GM12878 (cell line): Measurements from ENCODE around the gene UCP1. TPM values are rescaled to one million over a fixed set of nuclear protein-coding genes. Genes with fewer than 3 reads are reported as not detected.
A peak's percentile ranks its signal among the peaks of the same experiment; 100 is the strongest.

Experiments used
- ATAC-seq: fragments of 200-7000 bp; cut with Tn5 transposase; 3 replicates; pipeline ENCODE4 v1.9.1; 2020; ENCODE audit warnings: mild to moderate bottlenecking, moderate library complexity
- BruUV-seq: library from RNA; stranded (reverse); fragments of 400-500 nt; replicated peaks from 2 replicates; lab custom pipeline; 2021; lab: Mats Ljungman, UMichigan
- CTCF ChIA-PET: fragments of 300-600 bp; sonication (Branson Sonifier 250); formaldehyde crosslinking; extraction: SDS; loops from one replicate; lab custom pipeline; 2021; ENCODE audit warnings: inconsistent platforms; lab: Yijun Ruan, JAX
- POLR2A ChIA-PET: fragments of 350-600 bp; formaldehyde crosslinking; extraction: SDS; loops from one replicate; lab custom pipeline; 2021; ENCODE audit warnings: inconsistent platforms; lab: Charles Lee
- RAD21 ChIA-PET: fragments of 300-600 bp; sonication (Branson Sonifier 250); formaldehyde crosslinking; loops from one replicate; lab custom pipeline; 2023; ENCODE audit warnings: antibody characterized with exemption; ENCODE audit not compliant: unreplicated experiment; lab: Charles Lee
- SMC1A ChIA-PET: fragments of 300-600 bp; sonication (Branson Sonifier 250); formaldehyde crosslinking; loops from one replicate; lab custom pipeline; 2023; ENCODE audit not compliant: unreplicated experiment, uncharacterized antibody; lab: Charles Lee
- DNase-seq: peaks from one replicate; pipeline ENCODE4 v3.0.0-alpha.2; 2011; ENCODE audit warnings: low read depth, low spot score
- FAIRE-seq: peaks from 3 replicates; lab custom pipeline; 2011; peaks lifted over from hg19 to GRCh38; lab: Jason Lieb, UNC
- H2AFZ ChIP-seq: 2 replicates; pipeline ENCODE4 v1.6.0; 2011; ENCODE audit warnings: low read depth, low read length, control low read depth; ENCODE audit not compliant: control insufficient read depth
- H3K27ac ChIP-seq: 2 replicates; pipeline ENCODE4 v1.5.1; 2011; ENCODE audit warnings: control low read depth; ENCODE audit not compliant: control insufficient read depth, insufficient read depth
- H3K27me3 ChIP-seq, 2 experiments: replicated peaks in 1 of 2; 2 replicates each; pipeline versions ENCODE4 v1.6.0 to v1.6.1; 2011; ENCODE audit warnings: low read length in 1 of 2; ENCODE audit not compliant: control insufficient read depth in 2 of 2, insufficient read depth in 2 of 2
- H3K36me3 ChIP-seq, 2 experiments: 2 replicates each; pipeline ENCODE4 v1.5.1; 2011; ENCODE audit warnings: low read length in 1 of 2; ENCODE audit not compliant: control insufficient read depth in 2 of 2, insufficient read depth in 2 of 2
- H3K4me1 ChIP-seq: 2 replicates; pipeline ENCODE4 v1.6.1; 2011; ENCODE audit warnings: mild to moderate bottlenecking, low read length, moderate library complexity, mixed read lengths; ENCODE audit not compliant: control insufficient read depth, insufficient read depth
- H3K4me2 ChIP-seq: 2 replicates; pipeline ENCODE4 v1.6.0; 2011; ENCODE audit warnings: control low read depth; ENCODE audit not compliant: control insufficient read depth, insufficient read depth
- H3K4me3 ChIP-seq: fragments of 200-600 bp; sonication (generic); 2 replicates; pipeline ENCODE4 v1.5.1; 2016
- H3K79me2 ChIP-seq: 2 replicates; pipeline ENCODE4 v1.6.0; 2011; ENCODE audit warnings: low read length; ENCODE audit not compliant: control insufficient read depth, insufficient read depth
- H3K9ac ChIP-seq: 2 replicates; pipeline ENCODE4 v1.8.0; 2011; ENCODE audit warnings: low read length, control low read depth, mixed read lengths; ENCODE audit not compliant: control insufficient read depth, insufficient read depth
- H3K9me3 ChIP-seq: replicated peaks from 3 replicates; pipeline ENCODE4 v1.5.1; 2011; ENCODE audit warnings: mild to moderate bottlenecking, low read length; ENCODE audit not compliant: control insufficient read depth, insufficient read depth
- H4K20me1 ChIP-seq: 2 replicates; pipeline ENCODE4 v1.6.0; 2011; ENCODE audit not compliant: control insufficient read depth, insufficient read depth
- BCL11A ChIP-seq: IDR thresholded peaks from 2 replicates; pipeline ENCODE4 v1.6.1; 2011; ENCODE audit warnings: low read depth, low read length
- CEBPB ChIP-seq, 2 experiments: fragments of 150-350 bp in 1 of 2; IDR thresholded peaks; 2 replicates each; pipeline ENCODE4 v1.6.1; 2012 to 2014; ENCODE audit warnings: low read depth in 2 of 2, low read length in 2 of 2, borderline replicate concordance in 1 of 2, inconsistent platforms in 1 of 2
- CREB1 ChIP-seq: IDR thresholded peaks from 2 replicates; pipeline ENCODE4 v1.6.1; 2012; ENCODE audit warnings: low read depth, mild to moderate bottlenecking, inconsistent platforms
- FOS ChIP-seq: IDR thresholded peaks from 3 replicates; pipeline ENCODE4 v1.6.1; 2011; ENCODE audit warnings: borderline replicate concordance; ENCODE audit not compliant: insufficient read length; ENCODE audit errors: extremely low read depth
- LARP7 ChIP-seq: fragments of 450-650 bp; IDR thresholded peaks from 2 replicates; pipeline ENCODE4 v1.6.1; 2017; ENCODE audit warnings: mild to moderate bottlenecking
- MEF2B ChIP-seq: fragments of 450-650 bp; IDR thresholded peaks from 2 replicates; pipeline ENCODE4 v1.6.1; 2018; ENCODE audit warnings: mild to moderate bottlenecking, moderate library complexity; ENCODE audit not compliant: partially characterized antibody, poor library complexity, severe bottlenecking
- SREBF2 ChIP-seq: IDR thresholded peaks from 2 replicates; pipeline ENCODE4 v1.6.1; 2012; ENCODE audit warnings: mild to moderate bottlenecking, low read length
- TCF3 ChIP-seq: IDR thresholded peaks from 2 replicates; pipeline ENCODE4 v1.6.1; 2012; ENCODE audit warnings: low read depth, mild to moderate bottlenecking, low read length, borderline replicate concordance; ENCODE audit not compliant: insufficient read depth
- ZNF592 ChIP-seq: fragments of 450-650 bp; IDR thresholded peaks from 2 replicates; pipeline ENCODE4 v1.6.1; 2017; ENCODE audit warnings: mild to moderate bottlenecking, moderate library complexity
- WGBS: methylation state at CpG from one replicate; pipeline ENCODE4 v1.1.6; 2016; ENCODE audit warnings: low lambda C conversion rate; ENCODE audit not compliant: insufficient replicate concordance, insufficient coverage; ENCODE audit errors: missing lambda C conversion rate; 5-methylcytosine and 5-hydroxymethylcytosine counted together
- in situ Hi-C: fragments of 300-500 bp; cut with MboI; formaldehyde crosslinking; loops from 9 replicates; pipeline ENCODE4 v1.14.3; 2018; ENCODE audit warnings: mixed read lengths
- intact Hi-C: fragments of 100-400 bp; cut with micrococcal nuclease; formaldehyde crosslinking; loops from one replicate; pipeline ENCODE4 v1.14.2; 2022; ENCODE audit not compliant: unreplicated experiment
- polyA plus RNA-seq, 11 experiments: library from polyadenylated mRNA; depleted of rRNA in 4 of 11; unstranded in 6 of 11; stranded (reverse) in 5 of 11; fragments of >200 nt; fragmentation: Nextera tagmentation in 4 of 11; fragmentation: Illumina TruSeq in 1 of 11; extraction: Ambion mirVana in 4 of 11; extraction: Trizol in 1 of 11; gene quantifications; 1 replicate in 1 of 11; 2 replicates in 10 of 11; pipeline versions ENCODE4 v1.2.1 to v1.2.3, GENCODE V29; 2011 to 2016; ENCODE audit warnings: inconsistent platforms in 2 of 11, missing spikeins in 2 of 11, low read depth in 1 of 11
- total RNA-seq, 4 experiments: library from RNA; depleted of rRNA in 3 of 4; stranded (reverse); fragments of >200 nt in 3 of 4; fragmentation: Illumina TruSeq in 1 of 4; extraction: Trizol in 1 of 4; gene quantifications; 2 replicates each; pipeline versions ENCODE4 v1.2.1 to v1.2.3, GENCODE V29; 2013 to 2021
- TF ChIP-seq, protein P1 (sequence below), 3 experiments: IDR thresholded peaks in 2 of 3; conservative IDR thresholded peaks in 1 of 3; 2 replicates each; pipeline ENCODE4 v1.5.1; 2011; ENCODE audit warnings: low read depth in 3 of 3, low read length in 3 of 3, mild to moderate bottlenecking in 3 of 3, control low read depth in 2 of 3, moderate library complexity in 2 of 3, inconsistent platforms in 1 of 3, mixed read lengths in 1 of 3; ENCODE audit not compliant: control insufficient read depth in 2 of 3, insufficient read depth in 1 of 3; ENCODE audit errors: extremely low read depth in 1 of 3
- TF ChIP-seq, protein P2 (sequence below): IDR thresholded peaks from 2 replicates; pipeline ENCODE4 v1.6.1; 2012; ENCODE audit warnings: mild to moderate bottlenecking, low read depth, low read length

Gene UCP1
- total and polyA plus RNA-seq, 10 of the 15 experiments (the other 5 are each of a cell fraction or from before 2014, with no cell fraction given) = not detected

DNA sequence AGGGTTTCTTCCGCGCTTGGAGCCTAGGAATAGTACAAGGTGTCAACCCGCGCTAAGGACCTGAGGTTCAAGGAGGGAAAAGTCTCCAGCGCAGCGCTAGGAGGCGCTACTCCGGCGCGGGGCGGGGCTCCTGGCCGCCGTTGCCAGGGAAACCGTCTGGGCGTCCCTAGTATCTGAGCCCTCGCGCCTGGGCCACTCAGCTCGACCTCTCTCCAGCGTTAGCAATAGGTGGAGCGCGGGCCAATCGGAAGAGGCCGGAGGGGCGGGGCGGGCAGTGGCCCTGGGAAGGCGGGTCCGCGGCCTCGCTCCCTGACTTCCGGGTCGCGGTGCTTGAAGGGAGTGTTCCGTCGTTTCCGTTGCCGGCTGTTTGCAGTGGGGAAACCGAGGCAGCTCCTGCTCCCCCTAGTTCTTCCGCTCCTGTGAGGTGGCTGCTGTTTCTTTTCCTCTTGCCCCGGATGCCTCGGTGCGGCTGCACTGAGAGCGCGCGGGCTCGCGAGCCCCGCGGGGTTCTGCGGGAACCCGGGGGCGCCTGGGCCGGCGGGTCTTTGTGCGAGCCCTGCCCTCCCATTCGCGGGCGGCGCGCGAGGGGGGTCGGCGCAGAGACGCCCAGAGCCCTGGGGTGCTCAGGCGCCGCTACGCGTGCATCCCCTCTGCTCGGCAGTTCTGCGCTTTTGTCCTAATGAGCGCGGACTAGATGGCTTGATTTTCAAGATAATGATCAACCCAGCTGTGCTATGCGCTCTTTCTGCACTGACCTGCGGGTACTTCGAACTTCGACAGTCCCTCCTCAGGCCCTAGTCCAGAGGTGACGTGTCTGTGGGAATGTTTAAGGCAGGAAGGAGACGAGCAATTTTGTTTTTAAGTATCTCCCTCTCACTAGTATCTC is 44.7 kb downstream of the UCP1 start, which contains the start of gene ELMOD2:
Gene ELMOD2 (plus strand): TSS at position 312 of the 886 bp plus-strand sequence. CDS start 1,261 bp downstream, outside the sequence.
- peak within 1 kb of the TSS; percentile 87 for H3K4me3 ChIP-seq
- in situ Hi-C loops (loop anchor here (10.0 kb wide), 1 partner anchor 149 kb away; the partner anchor contains the start of gene SCOC), intact Hi-C loops (loop anchor here (1.0 kb wide), 3 partner anchors 86 to 327 kb away; partner anchors contain the start of gene SCOC)
- RAD21 ChIA-PET = interaction anchor here (0.6 to 1.8 kb wide), 10 partner anchors 14 to 363 kb away, joined by 3 to 12 read pairs (median 4); partner anchors contain the start of gene SCOC
- FAIRE-seq = peak; percentile 96
- CTCF ChIA-PET = interaction anchor here (0.7 to 3.7 kb wide), 21 partner anchors 8 to 327 kb away, joined by 3 to 23 read pairs (median 5); partner anchors contain the start of gene SCOC
- SMC1A ChIA-PET = interaction anchor here (1.0 to 2.2 kb wide), 9 partner anchors 9 to 155 kb away, joined by 3 to 11 read pairs (median 4); partner anchors contain the start of gene SCOC
- H2AFZ ChIP-seq = peak within 1 kb of the TSS; percentile 93
- peak; percentile 74 for DNase-seq
- no peaks in the 10 kb centered on the region for H3K4me1 ChIP-seq
- TSS peak; percentile 69 for BruUV-seq
- H4K20me1 ChIP-seq = no peaks in the 10 kb centered on the region
- ATAC-seq = peak; percentile 100
- H3K27ac ChIP-seq = peak within 1 kb of the TSS; percentile 75
- H3K9me3 ChIP-seq = no peaks in the 10 kb centered on the region
- no peaks in the 10 kb centered on the region for H3K27me3 ChIP-seq
- H3K79me2 ChIP-seq = peaks cover 9% of the 10 kb centered on the region
- peaks cover 0 to 2% of the 10 kb centered on the region in 2 experiments; a peak in 1 of 4 replicates for H3K36me3 ChIP-seq
- H3K9ac ChIP-seq = peak within 1 kb of the TSS; percentile 84
- WGBS = under 1% methylated on average over 73 of the region's 77 CpGs
- H3K4me2 ChIP-seq = peak within 1 kb of the TSS; percentile 80
- POLR2A ChIA-PET = interaction anchor here (0.5 to 1.8 kb wide), 5 partner anchors 18 to 1508 kb away, joined by 3 to 11 read pairs (median 4); partner anchors contain the start of gene SCOC
- no peak for TF ChIP-seq MEF2B
- TF ChIP-seq, protein P1, sequence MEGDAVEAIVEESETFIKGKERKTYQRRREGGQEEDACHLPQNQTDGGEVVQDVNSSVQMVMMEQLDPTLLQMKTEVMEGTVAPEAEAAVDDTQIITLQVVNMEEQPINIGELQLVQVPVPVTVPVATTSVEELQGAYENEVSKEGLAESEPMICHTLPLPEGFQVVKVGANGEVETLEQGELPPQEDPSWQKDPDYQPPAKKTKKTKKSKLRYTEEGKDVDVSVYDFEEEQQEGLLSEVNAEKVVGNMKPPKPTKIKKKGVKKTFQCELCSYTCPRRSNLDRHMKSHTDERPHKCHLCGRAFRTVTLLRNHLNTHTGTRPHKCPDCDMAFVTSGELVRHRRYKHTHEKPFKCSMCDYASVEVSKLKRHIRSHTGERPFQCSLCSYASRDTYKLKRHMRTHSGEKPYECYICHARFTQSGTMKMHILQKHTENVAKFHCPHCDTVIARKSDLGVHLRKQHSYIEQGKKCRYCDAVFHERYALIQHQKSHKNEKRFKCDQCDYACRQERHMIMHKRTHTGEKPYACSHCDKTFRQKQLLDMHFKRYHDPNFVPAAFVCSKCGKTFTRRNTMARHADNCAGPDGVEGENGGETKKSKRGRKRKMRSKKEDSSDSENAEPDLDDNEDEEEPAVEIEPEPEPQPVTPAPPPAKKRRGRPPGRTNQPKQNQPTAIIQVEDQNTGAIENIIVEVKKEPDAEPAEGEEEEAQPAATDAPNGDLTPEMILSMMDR (IDR thresholded peaks at IDR 0.05 in 2 of 3, conservative IDR thresholded peaks at IDR 0.05 in 1 of 3; ENCODE audit: control insufficient read depth in 2 of 3, extremely low read depth in 1 of 3, insufficient read depth in 1 of 3, low read depth in 3 of 3, low read length in 3 of 3) = peak; percentile 92 to 96 (median 96)
- TF ChIP-seq, protein P2, sequence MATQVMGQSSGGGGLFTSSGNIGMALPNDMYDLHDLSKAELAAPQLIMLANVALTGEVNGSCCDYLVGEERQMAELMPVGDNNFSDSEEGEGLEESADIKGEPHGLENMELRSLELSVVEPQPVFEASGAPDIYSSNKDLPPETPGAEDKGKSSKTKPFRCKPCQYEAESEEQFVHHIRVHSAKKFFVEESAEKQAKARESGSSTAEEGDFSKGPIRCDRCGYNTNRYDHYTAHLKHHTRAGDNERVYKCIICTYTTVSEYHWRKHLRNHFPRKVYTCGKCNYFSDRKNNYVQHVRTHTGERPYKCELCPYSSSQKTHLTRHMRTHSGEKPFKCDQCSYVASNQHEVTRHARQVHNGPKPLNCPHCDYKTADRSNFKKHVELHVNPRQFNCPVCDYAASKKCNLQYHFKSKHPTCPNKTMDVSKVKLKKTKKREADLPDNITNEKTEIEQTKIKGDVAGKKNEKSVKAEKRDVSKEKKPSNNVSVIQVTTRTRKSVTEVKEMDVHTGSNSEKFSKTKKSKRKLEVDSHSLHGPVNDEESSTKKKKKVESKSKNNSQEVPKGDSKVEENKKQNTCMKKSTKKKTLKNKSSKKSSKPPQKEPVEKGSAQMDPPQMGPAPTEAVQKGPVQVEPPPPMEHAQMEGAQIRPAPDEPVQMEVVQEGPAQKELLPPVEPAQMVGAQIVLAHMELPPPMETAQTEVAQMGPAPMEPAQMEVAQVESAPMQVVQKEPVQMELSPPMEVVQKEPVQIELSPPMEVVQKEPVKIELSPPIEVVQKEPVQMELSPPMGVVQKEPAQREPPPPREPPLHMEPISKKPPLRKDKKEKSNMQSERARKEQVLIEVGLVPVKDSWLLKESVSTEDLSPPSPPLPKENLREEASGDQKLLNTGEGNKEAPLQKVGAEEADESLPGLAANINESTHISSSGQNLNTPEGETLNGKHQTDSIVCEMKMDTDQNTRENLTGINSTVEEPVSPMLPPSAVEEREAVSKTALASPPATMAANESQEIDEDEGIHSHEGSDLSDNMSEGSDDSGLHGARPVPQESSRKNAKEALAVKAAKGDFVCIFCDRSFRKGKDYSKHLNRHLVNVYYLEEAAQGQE = no peak
- no peak for TF ChIP-seq BCL11A
- no peak for TF ChIP-seq FOS
- TF ChIP-seq ZNF592 = no peak
- TF ChIP-seq LARP7 = peak; percentile 78; the same call in 1 of the 2 replicates
- TF ChIP-seq TCF3 = no peak
- TF ChIP-seq SREBF2 = no peak
- peak; percentile 45; the same call in 1 of the 2 replicates for TF ChIP-seq CREB1
- TF ChIP-seq CEBPB (IDR thresholded peaks at IDR 0.05; ENCODE audit: borderline replicate concordance in 1 of 2, low read depth in 2 of 2, low read length in 2 of 2) = no peak
